G401 (cell line): ENCODE measurements around the gene SERPINB5. TPM values are rescaled to one million over a fixed set of nuclear protein-coding genes. Genes with fewer than 3 reads are reported as not detected.

ENCODE experiments used
- DNase-seq: peaks from one replicate; pipeline ENCODE4 v3.0.0-alpha.2; 2015; ENCODE audit warnings: low spot score
- in situ Hi-C: cut with HindIII; loops from 2 replicates; pipeline ENCODE4 v1.10.0; 2016; ENCODE audit warnings: low sequenced_read_pairs, mixed read lengths
- total RNA-seq: library from RNA; depleted of rRNA; stranded (reverse); fragments of >200 nt; shearing (Covaris generic); gene quantifications from 2 replicates; pipeline ENCODE4 v1.2.3, GENCODE V29; 2014

The SERPINB5 gene
- total RNA-seq, 1 experiment from 2014 or later, result not detected

DNA sequence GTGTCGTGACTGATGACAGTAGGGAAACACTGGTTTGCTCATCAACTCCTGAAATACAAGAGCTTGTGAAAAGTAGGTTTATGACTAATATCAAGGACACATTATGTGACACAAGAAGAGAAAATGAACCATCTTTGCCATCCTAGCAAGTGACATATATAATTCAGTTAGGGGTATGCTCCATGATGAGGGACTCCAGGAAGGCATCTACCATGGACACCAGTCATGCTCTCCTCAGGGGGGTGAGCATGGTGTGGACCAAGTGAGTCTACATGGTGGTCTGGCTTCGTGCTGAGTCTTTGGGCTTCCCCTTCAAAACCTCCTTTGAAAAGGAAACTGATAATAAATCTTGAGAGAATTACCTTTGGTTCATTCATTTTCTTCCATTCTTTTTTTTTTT is 11.7 kb upstream of the SERPINB5 start:
- no peak for DNase-seq
- in situ Hi-C loops, result no loop called here

DNA sequence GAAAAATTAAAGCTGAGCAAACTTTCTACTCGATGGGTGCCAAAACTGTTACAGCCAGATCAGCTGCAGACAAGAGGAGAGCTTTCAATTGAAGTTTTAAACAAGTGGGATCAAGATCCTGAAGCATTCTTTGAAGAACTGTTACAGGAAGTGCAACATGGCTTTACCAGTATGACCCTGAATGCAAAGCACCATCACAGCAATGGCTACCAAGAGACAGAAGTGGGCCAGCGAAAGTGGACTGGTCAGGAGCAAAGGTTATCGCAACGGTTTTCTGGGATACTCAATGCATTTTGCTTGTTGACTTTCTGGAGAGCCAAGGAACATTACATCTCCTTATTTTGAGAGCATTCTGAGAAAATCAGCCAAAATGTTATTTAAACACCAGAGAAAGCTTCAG is 9.1 kb upstream of the SERPINB5 start:
- in situ Hi-C loops, result no loop called here

DNA sequence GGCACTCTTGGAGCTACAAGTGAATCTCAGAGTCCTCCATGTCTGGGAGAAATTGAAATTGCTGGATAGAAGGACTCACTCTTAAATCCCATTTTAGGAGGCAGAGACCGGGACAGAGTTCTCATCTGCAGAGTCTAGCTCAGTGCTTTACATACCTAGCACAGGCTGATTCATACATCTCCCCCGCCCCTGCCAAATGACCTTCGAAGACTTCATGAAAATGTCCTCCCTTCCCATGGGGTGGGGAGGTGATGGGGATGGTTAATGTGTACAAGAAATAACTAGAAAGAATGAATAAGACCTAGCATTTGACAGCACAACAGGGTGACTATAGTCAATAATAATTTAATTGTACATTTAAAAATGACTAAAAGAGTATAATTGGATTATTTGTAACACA is 8.2 kb upstream of the SERPINB5 start:
- no peak for DNase-seq
- in situ Hi-C loops, result no loop called here

More for the DNA sequence above, 9.1 kb upstream of the SERPINB5 start:
- DNase-seq, result no peak

DNA sequence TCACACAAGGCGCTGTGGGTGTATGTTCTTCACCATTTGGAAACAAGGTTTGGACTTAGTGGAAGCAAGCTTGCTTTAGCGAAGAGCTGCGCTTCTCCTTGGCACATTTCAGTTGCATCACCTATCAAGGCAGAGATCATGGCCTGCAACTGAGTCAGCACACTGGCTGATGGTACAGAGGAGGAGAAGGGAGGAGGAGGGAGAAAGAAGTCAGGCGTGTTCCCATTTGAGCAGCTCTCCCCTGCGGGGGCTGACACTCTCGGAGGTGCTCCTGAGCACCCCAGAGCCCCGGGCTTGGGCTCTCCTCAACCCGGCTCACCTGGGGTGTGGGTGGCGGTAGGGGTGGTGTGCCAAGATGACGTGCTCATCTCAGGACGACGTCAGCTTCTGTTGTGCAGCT is 6.0 kb upstream of the SERPINB5 start:
- in situ Hi-C loops, result no loop called here
- DNase-seq, result no peak

DNA sequence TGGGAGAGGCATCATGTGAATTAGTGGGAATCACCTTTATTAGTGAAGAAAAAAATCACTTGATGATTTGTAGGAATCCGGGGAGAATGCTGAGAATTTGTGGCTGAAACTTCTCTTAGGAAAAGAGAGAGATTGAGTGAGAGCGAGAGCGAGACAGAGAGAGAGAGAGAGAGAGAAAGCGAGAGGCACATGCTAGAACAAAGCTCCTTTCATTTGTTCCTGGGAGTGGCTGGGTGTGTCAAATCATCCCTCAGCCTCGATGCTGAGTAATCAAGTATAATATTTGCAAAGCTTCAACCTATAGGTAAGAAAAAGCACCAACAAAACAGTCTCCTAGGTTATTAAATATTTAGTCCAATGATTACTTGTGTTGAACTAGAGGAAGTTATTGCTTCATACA is 4.4 kb upstream of the SERPINB5 start:
- DNase-seq, result no peak

DNA sequence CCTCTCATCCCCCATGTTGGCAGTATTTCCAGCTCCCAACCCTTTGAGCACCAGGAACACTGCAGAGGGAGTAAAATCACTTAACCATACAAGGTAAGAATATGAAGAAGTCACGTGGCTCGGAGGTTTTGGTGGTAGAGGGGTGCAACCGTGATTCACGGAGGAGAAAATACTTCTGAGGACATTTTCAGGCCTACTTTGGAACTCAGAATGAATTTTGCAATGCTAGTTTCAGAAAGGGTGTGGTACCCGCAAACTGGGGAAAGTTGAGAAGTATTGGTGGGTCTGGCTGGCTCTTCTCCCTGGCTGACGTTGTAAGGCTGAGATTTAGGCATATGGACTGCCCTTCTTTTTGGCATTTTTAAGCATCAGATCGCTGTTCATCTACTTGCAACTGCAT is 442 bp downstream of the SERPINB5 start:
- in situ Hi-C loops, result no loop called here

More for the DNA sequence above, 4.4 kb upstream of the SERPINB5 start:
- in situ Hi-C loops, result no loop called here

DNA sequence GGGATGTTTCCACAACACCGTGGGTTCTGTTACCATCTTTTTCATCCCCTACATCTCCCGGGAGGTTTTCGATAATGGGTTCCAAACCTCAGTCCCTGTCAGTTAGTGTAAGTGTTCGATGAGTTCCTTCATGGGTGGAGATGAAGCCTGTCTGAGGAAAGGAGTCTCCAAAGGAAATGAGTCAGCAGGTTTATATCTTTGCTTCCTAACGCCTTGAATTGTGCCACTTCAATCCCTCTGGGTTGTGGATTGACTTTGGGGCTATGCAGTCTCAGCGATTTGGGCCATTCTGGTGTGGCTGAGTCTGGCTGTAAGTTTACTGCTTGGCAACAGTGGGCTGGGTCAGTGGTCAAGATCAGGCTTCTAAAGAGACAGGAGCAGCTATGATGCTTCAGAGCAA is 1.2 kb downstream of the SERPINB5 start:
- DNase-seq, result no peak

More for the DNA sequence above, 442 bp downstream of the SERPINB5 start:
- DNase-seq, result no peak

DNA sequence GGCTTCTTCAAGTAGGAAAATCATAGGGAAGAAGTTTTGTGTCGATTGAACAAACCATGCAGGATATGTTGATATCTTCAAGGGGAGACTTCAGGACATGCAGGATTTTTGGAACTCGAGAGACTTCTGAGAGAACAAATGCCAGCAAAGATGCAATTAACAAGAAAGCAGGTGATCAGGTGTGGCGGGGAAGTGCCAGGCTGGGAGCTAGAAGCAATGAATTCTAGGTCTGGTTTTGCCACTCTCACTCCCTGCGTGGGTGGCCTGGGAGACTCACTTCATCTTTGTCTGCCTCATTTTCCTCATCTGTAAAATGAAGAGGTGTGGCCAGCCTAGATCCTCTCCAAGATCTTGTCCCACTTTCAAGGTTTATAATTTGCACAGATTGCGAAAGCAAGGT is 3.1 kb downstream of the SERPINB5 start:
- no peak for DNase-seq
- in situ Hi-C loops, result no loop called here

More for the DNA sequence above, 1.2 kb downstream of the SERPINB5 start:
- in situ Hi-C loops, result no loop called here

DNA sequence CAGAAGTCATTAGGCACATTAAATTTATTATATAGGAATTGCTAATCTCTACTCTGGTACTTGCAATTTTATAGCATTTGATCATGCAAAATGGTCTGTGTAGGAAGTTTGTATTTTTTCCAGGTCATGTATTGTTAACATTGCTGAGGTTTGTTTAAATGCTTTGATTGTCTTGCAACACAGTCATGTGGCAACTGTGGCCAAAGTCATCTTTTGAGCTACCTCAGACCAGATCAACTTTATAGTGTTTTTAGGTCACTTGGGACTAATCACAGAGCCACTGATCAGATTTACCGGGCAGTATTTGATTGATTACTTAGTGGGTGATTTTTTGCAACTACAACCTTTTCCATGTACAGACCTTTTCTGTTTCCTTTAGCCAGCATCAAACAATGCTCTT is 3.7 kb downstream of the SERPINB5 start:
- DNase-seq, result no peak
- in situ Hi-C loops, result no loop called here

DNA sequence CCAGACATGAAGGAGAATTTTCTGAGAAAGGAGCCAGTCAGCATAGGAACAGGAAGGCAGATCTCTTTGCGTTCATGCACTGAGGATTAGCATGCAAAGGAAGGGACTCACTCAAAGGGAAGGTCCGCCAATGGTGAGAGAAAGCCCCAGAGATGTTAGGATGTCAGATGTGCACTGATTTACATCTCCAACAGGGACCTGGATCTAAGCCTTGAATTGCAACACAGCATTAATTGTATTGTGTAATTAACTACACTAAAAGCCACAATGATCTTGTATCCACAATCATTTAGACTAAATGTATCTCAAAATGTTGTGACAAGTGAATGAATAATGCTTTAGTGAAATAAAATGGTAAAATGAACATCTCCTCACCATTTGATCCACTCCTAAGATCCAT is 4.2 kb downstream of the SERPINB5 start:
- no peak for DNase-seq
- in situ Hi-C loops, result no loop called here

DNA sequence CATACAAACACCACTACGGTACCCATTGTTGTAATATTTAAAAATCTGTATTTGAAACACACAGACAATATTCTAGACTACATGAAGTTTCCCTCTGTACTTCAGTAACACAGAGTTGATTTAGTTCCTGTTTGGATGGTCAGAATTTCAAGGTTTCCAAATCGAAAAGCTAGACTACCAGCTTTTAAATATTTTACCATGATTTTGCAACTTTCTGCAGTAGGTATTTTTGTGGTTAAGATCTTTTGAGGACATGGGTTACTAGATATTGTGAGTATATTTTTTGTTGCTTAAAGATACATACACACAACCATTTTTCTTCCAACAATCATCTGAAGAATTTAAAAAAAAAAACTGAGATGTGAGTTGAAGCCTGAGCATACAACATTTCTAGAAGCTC is 10.9 kb downstream of the SERPINB5 start:
- in situ Hi-C loops, result no loop called here

DNA sequence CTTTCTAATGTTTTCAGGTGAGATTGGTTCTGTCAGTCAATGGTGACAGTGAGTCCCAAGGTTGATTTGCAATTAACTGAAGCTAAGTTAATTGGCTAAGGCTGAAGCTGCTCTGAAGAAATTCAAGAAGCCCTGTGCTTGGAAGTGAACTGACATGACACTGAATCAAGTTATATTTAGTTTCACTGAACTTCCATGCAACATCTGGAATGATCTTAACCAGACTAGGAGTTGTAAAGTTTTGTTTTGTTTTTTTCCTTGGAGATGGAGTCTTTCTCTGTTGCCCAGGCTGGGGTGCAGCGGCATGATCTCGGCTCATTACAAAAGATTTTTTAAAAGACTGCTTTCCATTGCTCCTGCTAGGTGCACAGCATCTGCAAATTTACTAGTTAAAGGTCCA is 11.4 kb downstream of the SERPINB5 start:
- DNase-seq, result no peak
- in situ Hi-C loops, result no loop called here

More for the DNA sequence above, 10.9 kb downstream of the SERPINB5 start:
- DNase-seq, result no peak

DNA sequence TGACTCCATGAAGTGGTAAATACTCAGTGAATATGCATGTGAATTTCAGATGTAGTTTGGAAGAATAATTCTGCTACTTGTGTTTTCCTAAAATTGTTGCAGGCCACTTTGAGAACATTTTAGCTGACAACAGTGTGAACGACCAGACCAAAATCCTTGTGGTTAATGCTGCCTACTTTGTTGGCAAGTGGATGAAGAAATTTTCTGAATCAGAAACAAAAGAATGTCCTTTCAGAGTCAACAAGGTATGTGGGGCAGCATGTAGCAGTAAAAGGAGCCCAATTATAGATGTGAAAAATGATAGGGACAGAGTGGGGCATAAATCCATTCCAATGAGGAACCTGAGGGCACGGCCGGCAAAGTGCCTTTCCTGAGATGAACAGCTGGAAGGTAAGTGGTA is 16.1 kb downstream of the SERPINB5 start:
- DNase-seq, result no peak
- in situ Hi-C loops, result no loop called here

DNA sequence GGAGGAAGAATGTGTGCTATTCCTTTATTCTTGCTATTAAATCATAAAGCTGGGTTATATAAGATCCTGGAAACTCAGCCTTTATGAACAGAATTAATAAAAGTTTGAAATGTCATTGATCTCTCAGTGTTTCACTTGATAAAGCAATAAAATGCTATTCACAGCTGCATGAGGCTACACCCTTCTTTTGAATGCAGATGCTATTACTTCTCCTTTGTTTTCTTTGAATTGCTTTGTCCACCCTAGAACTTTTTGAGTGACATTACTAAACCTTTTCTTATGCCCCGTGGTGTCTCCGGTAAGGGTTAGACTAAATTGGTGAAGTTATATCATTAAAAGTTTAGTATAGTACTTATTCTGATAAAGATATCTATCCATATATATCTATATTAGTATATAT is 18.9 kb downstream of the SERPINB5 start:
- DNase-seq, result no peak
- in situ Hi-C loops, result no loop called here

DNA sequence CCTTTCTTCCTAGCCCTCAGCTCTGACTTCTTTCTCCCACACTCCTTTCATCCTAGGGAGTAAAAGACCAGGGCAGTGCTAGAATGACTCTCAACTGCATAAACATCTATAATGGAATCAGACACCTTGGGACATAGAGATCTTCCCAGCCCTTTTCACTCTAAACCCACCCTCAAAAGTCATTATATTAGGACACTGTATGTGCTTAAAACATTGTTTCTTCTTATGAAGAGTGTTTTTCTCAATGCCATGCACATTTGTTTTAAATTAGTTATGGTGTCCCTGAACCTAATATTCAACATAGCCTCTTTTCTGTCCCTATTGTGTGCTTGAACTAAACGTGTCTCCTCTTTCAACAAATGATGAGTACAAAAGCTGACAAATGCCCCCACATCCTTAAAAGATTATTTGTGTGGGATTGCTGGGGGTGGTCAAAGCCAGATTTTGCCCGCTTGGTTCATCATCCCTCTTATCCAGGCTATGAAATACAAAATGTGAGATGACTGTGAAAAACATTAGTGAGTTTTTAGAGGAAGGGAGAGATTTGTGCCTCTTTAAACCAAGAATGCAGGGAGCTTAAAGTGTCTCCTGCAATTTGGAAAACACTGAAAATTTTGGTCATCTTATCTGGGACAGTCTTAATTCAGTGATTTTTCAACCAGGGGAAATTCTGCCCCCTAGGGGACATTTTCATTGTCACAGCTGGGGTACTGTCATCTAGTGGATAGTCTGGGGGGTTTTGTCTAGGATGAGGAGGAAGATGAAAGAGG is 29.0 kb downstream of the SERPINB5 start:
- in situ Hi-C loops, result no loop called here
- DNase-seq, result no peak

DNA sequence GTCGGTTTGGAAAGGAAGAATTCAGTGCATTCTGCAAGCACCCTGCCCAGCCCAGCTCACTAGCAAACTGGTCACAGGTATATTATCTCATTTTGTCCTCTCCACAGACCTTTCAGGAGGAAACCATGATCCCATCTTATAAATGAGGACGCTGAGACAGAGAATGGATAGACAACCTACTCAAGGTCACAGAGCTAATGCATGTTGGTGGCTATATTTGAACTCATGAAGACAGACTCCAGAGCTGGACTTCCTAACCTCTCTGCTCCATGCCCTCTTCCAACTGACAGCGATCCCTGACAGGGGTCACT is 29.5 kb downstream of the SERPINB5 start:
- DNase-seq, result no peak
- in situ Hi-C loops, result no loop called here

DNA sequence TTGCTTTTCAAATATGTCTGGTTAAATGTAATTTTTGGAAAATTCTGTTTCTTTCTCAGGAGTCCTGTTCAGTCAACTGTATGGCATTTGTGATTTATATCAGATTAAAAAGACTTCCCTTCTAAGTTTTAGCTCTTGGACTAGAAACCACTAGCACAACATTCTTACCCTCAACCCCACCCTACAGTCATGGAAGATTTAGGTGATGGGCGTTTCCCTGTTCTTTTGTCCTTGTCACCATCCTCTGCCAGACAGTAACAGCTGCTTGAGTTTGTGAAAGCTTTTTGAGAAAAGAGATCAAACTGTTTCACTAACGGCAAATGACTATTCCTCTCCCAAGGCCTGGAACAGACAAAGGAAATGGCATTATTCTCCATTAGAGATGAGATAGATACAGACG is 31.8 kb downstream of the SERPINB5 start:
- no peak for DNase-seq
- in situ Hi-C loops, result no loop called here

DNA sequence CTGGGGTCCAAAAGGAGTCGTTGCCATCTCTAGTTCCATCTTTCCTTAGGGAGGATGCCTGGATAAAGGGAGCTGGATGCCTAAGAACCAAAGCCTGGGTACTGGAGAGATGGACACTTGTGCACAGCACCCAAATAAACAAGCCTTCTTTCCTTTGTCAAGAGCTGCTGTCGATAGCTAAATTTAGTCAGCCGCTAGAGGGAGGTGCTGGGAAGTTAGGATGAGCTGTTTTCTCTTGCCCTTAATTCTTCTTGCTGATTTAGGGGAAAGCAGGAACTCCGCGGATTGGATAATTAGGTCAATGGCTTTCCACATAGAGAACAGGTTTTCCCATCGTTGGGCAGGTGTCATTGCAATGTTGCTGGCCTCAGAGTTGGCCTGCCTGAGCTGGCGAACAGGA is 34.5 kb downstream of the SERPINB5 start:
- in situ Hi-C loops, result no loop called here
- peak; percentile 56 for DNase-seq

DNA sequence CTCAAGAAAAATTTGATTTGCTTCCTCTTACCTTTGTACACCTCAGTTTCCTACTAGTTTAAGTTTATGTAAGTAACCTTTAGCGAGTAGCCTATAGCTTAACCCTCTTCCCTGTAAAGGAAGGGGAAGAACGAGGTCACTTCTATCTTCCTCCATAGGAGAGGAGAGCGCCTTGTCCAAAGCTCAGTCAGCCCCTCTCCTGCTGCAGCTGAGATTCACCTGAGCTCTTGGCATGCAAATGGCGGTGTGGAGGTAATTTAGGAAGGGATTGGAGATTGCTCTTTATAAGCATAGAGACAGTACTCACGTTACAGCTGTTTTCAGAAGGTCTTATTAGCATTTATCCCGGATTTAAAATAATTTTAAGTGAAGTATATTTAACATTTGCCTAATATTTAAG is 37.6 kb downstream of the SERPINB5 start:
- no peak for DNase-seq
- in situ Hi-C loops, result no loop called here

DNA sequence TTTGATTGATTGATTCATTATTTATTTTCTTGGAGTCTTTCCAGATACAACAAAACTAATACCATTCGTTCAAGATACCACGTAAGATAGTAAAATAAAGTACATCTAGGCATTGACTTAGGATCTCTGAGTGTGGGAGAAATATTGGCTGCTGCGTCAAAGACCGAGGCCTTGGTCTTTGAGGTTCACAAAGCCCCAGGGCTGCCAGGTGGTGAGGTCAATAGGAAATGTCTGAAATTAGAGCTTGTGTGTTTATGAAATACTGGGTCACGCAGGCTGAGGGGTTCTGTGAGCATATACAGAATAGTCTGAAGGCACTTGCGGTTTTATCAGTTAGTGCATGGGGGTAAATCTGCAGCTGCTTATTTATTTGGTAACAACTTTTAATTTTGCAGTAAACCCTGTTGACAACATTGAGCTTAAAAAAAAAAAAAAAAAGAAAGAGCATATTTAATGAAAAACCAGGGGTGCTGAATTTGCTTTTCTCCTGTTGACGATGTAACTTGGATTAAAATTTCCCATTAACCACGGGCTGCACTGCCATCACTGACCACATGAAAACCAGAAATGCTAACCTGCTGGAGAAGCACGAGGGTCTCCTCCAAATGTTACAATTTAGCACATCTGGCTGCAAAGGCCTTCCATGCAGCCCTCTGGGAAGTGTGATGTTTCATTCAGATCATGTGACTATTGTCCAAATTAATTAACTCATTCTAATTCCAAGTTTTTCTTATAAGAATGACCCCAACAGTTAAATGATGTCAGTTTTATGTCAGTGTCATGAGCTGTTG is 38.3 kb downstream of the SERPINB5 start:
- DNase-seq, result no peak
- in situ Hi-C loops, result no loop called here

DNA sequence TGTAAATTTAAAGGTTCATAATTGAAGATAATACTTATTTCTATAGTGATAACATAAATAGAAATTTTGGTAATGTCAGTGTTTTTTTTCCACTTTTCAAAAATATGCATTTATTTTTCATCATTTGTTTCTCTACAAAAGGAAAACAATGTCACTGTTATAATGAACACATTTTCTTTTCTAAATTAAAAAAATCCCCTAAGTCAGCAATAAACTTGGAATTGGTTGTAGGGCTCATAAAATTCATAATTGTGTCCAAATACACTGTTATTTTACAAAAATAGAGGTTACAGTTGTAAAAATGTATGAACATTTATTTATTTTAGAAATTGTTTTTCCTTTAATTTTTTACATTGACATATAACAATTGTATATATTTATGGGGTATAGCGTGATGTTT is 39.0 kb downstream of the SERPINB5 start:
- in situ Hi-C loops, result no loop called here
- no peak for DNase-seq
